ACC112 (cell line): Measurements from ENCODE around the gene PIEZO1.

ENCODE experiments used
- H2AFZ ChIP-seq: fragments of 200-600 bp; sonication (generic); one replicate; pipeline ENCODE4 v1.6.0; 2017; ENCODE audit warnings: antibody characterized with exemption, low read length; ENCODE audit not compliant: unreplicated experiment
- H3K27ac ChIP-seq: fragments of 200-600 bp; sonication (generic); 2 replicates; pipeline ENCODE4 v1.5.1; 2014; ENCODE audit warnings: low read depth, mild to moderate bottlenecking, antibody characterized with exemption, low read length, moderate library complexity
- H3K27me3 ChIP-seq: fragments of 200-600 bp; sonication (generic); 2 replicates; pipeline ENCODE4 v1.6.1; 2014; ENCODE audit warnings: mild to moderate bottlenecking, antibody characterized with exemption, low read length, moderate library complexity, mixed read lengths; ENCODE audit not compliant: insufficient read depth
- H3K36me3 ChIP-seq: fragments of 200-600 bp; sonication (generic); 2 replicates; pipeline ENCODE4 v1.6.1; 2016; ENCODE audit warnings: mild to moderate bottlenecking, antibody characterized with exemption, low read length, moderate library complexity, mixed read lengths; ENCODE audit not compliant: insufficient read depth
- H3K4me1 ChIP-seq: fragments of 200-600 bp; sonication (generic); one replicate; pipeline ENCODE4 v1.6.1; 2016; ENCODE audit warnings: low read length, mixed read lengths; ENCODE audit not compliant: insufficient read depth, unreplicated experiment, control insufficient read depth
- H3K4me3 ChIP-seq: fragments of 200-600 bp; sonication (generic); 2 replicates; pipeline ENCODE4 v1.5.1; 2014; ENCODE audit warnings: mild to moderate bottlenecking, low read depth, low read length
- H3K79me2 ChIP-seq: fragments of 200-600 bp; sonication (generic); one replicate; pipeline ENCODE4 v1.6.0; 2016; ENCODE audit warnings: low read length; ENCODE audit not compliant: control insufficient read depth, unreplicated experiment, insufficient read depth

PIEZO1 gene

GRCh38 chr16:88721815-88722755, 62.9 kb downstream of the PIEZO1 start:
- H3K4me3 ChIP-seq = no peak overlapping the region
- no peaks in the 10 kb centered on the region for H3K79me2 ChIP-seq
- no peaks in the 10 kb centered on the region for H3K27me3 ChIP-seq
- peaks cover 28% of the 10 kb centered on the region; the same call in 1 of the 2 replicates for H3K36me3 ChIP-seq
- H3K4me1 ChIP-seq = no peaks in the 10 kb centered on the region
- no peak overlapping the region for H3K27ac ChIP-seq
- no peak overlapping the region for H2AFZ ChIP-seq

- no peak overlapping the region for H3K4me3 ChIP-seq
- no peak overlapping the region for H2AFZ ChIP-seq
- H3K36me3 ChIP-seq = peaks cover 31% of the 10 kb centered on the region; the same call in 1 of the 2 replicates
- no peaks in the 10 kb centered on the region for H3K27me3 ChIP-seq
- H3K79me2 ChIP-seq = no peaks in the 10 kb centered on the region
- no peaks in the 10 kb centered on the region for H3K4me1 ChIP-seq
- no peak overlapping the region for H3K27ac ChIP-seq
Observed at GRCh38 chr16:88721236-88721635, 63.8 kb downstream of the PIEZO1 start.

DNA sequence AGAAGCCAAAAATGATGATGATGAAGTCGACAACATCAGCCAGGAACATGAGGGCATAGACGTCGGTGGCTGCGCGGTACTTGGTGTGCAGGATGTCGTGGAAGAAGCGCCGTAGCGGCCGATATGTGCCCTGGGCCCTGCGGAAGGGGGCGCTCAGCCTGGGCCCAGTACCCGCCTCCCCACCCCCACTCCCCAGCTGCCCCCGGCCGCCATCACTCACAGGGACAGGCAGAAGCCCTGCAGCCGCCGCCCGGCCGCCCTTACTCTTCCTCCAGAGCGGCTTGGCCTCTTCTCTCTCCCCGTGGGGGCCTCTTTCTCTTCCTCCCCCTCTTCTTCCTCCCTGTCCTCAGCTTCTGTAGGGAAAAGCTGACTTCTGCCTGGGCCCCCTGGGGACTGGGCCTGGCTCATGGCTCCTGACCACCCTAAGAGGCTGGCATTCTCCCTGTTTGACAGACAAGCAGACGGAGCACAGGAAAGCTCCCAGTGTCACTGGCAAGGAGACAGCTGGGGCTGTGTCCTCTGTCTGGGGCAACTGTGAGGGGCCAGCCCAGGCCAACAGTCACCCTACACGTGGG, 64.5 kb downstream of the PIEZO1 start:
- Histone ChIP-seq H3K36me3 (peaks cover 31% of the 10 kb centered on the region; the same call in 1 of the 2 replicates), H3K27me3 (no peaks in the 10 kb centered on the region), H2AFZ (no peak overlapping the region), H3K79me2 (no peaks in the 10 kb centered on the region), H3K27ac (no peak overlapping the region), H3K4me1 (no peaks in the 10 kb centered on the region), H3K4me3 (no peak overlapping the region)

DNA sequence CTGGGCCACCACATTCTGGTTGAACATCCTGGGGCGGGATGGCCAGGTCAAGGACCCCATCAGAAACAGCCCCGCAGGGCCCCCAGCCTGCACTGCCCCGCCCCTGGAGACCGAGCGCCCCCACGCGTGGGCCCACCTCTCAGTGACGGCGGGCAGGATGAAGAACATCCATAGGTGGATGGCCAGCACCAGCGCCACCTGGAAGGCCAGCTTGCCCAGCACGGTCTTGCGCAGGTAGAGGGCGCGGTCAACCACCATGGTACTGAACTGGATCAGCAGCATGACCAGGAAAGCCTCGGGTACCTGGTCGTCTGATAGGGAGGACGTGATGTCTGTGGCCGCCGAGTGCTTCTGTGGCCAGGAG, 65.1 kb downstream of the PIEZO1 start:
- H3K4me3 ChIP-seq = no peak overlapping the region
- H3K4me1 ChIP-seq = no peaks in the 10 kb centered on the region
- no peak overlapping the region for H3K27ac ChIP-seq
- no peaks in the 10 kb centered on the region for H3K79me2 ChIP-seq
- peaks cover 31% of the 10 kb centered on the region; the same call in 1 of the 2 replicates for H3K36me3 ChIP-seq
- no peak overlapping the region for H2AFZ ChIP-seq
- H3K27me3 ChIP-seq = no peaks in the 10 kb centered on the region

DNA sequence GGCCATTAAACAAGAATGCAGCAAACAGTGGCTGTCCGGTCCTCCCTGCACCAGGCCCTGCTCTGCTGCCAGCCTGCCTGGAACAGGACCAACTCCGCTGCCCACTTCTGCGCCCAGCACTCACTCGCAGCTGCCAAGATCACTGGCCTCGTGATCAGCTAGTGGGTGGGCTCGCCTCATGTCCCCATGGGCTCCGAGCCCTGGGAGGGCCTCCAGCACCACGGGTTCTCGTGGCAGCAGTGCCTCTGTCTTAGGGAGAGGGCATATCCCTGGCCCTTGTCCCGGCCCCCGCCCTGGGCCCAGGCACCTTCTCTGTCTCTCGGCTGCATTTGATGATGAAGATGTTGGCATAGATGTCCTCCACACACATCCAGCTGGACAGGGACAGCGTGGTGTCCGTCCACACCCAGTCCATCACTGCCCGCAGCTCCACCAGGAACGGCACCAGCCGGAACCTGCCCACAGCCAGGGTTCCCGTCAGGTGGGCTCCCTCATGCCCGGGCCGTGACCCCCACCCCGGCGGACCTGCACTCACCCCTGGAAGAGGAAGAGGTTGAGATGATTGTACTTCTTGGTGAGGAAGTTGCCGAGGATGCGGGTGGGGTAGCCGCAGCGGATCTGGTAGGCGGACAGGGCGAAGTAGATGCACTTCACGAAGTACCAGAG, 65.6 kb downstream of the PIEZO1 start:
- H3K36me3 ChIP-seq = peaks cover 31% of the 10 kb centered on the region; the same call in 1 of the 2 replicates

GRCh38 chr16:88718178-88718577, 66.8 kb downstream of the PIEZO1 start:
- Histone ChIP-seq H3K79me2 (no peaks in the 10 kb centered on the region), H3K36me3 (peaks cover 30% of the 10 kb centered on the region; the same call in 1 of the 2 replicates), H3K27ac (no peak overlapping the region), H2AFZ (no peak overlapping the region), H3K27me3 (no peaks in the 10 kb centered on the region), H3K4me3 (no peak overlapping the region), H3K4me1 (no peaks in the 10 kb centered on the region)

More for the DNA sequence above, 65.6 kb downstream of the PIEZO1 start:
- Histone ChIP-seq H3K27me3 (no peaks in the 10 kb centered on the region), H3K4me1 (no peaks in the 10 kb centered on the region), H3K79me2 (no peaks in the 10 kb centered on the region), H2AFZ (no peak overlapping the region), H3K27ac (no peak overlapping the region), H3K4me3 (no peak overlapping the region)

- no peak overlapping the region for H3K27ac ChIP-seq
- no peak overlapping the region for H2AFZ ChIP-seq
- H3K4me3 ChIP-seq = no peak overlapping the region
- H3K4me1 ChIP-seq = no peaks in the 10 kb centered on the region
- peaks cover 28% of the 10 kb centered on the region; the same call in 1 of the 2 replicates for H3K36me3 ChIP-seq
- H3K79me2 ChIP-seq = peaks cover 5% of the 10 kb centered on the region
- no peaks in the 10 kb centered on the region for H3K27me3 ChIP-seq
Observed at GRCh38 chr16:88716601-88717001, 68.4 kb downstream of the PIEZO1 start.

GRCh38 chr16:88716201-88716600, 68.8 kb downstream of the PIEZO1 start:
- Histone ChIP-seq H3K36me3 (peaks cover 26% of the 10 kb centered on the region; the same call in 1 of the 2 replicates), H3K4me1 (no peaks in the 10 kb centered on the region)

GRCh38 chr16:88715312-88716190, 69.5 kb downstream of the PIEZO1 start:
- H3K36me3 ChIP-seq = peaks cover 19% of the 10 kb centered on the region; the same call in 1 of the 2 replicates
- no peak overlapping the region for H2AFZ ChIP-seq
- no peaks in the 10 kb centered on the region for H3K27me3 ChIP-seq
- H3K27ac ChIP-seq = no peak overlapping the region
- no peak overlapping the region for H3K4me3 ChIP-seq
- no peaks in the 10 kb centered on the region for H3K4me1 ChIP-seq
- peaks cover 5% of the 10 kb centered on the region for H3K79me2 ChIP-seq

More at GRCh38 chr16:88716201-88716600, 68.8 kb downstream of the PIEZO1 start:
- no peaks in the 10 kb centered on the region for H3K27me3 ChIP-seq
- no peak overlapping the region for H2AFZ ChIP-seq
- H3K27ac ChIP-seq = no peak overlapping the region
- no peak overlapping the region for H3K4me3 ChIP-seq
- peaks cover 5% of the 10 kb centered on the region for H3K79me2 ChIP-seq
